NT2/D1 (cell line): ENCODE results near the gene HSP90AA1.

Experiments
- DNase-seq: peaks from one replicate; pipeline ENCODE4 v3.0.0-alpha.2; 2011; ENCODE audit warnings: low read depth, low spot score
- H3K27me3 ChIP-seq: 2 replicates; pipeline ENCODE4 v1.6.0; 2011; ENCODE audit warnings: mild to moderate bottlenecking; ENCODE audit not compliant: insufficient read length, insufficient read depth
- H3K36me3 ChIP-seq: 2 replicates; pipeline ENCODE4 v1.6.1; 2011; ENCODE audit warnings: mild to moderate bottlenecking, low read length, mixed read lengths; ENCODE audit not compliant: insufficient read depth, insufficient read length
- H3K4me1 ChIP-seq: 2 replicates; pipeline ENCODE4 v1.5.1; 2011; ENCODE audit not compliant: insufficient read depth, insufficient read length
- H3K4me3 ChIP-seq: 2 replicates; pipeline ENCODE4 v1.5.1; 2011; ENCODE audit warnings: low read depth; ENCODE audit not compliant: insufficient read length
- H3K9ac ChIP-seq: 2 replicates; pipeline ENCODE4 v1.6.0; 2011; ENCODE audit warnings: low read depth; ENCODE audit not compliant: insufficient read length
- H3K9me3 ChIP-seq: 2 replicates; pipeline ENCODE4 v1.5.1; 2011; ENCODE audit warnings: mild to moderate bottlenecking, low read length; ENCODE audit not compliant: insufficient read depth
- SUZ12 ChIP-seq: IDR thresholded peaks from 2 replicates; pipeline ENCODE4 v1.6.1; 2011; ENCODE audit not compliant: insufficient read length, insufficient read depth; ENCODE audit errors: extremely low read depth
- YY1 ChIP-seq: IDR thresholded peaks from 2 replicates; pipeline ENCODE4 v1.6.1; 2011; ENCODE audit not compliant: insufficient read length, insufficient read depth
- ZNF274 ChIP-seq: IDR thresholded peaks from 2 replicates; pipeline ENCODE4 v1.6.1; 2011; ENCODE audit warnings: mild to moderate bottlenecking, low read depth, low read length

Gene HSP90AA1

GRCh38 chr14:102103062-102103695 lies 16.3 kb upstream of the HSP90AA1 start:
- no peaks in the 10 kb centered on the region for H3K27me3 ChIP-seq
- H3K36me3 ChIP-seq = peaks cover 7% of the 10 kb centered on the region
- H3K4me1 ChIP-seq = peaks cover 2% of the 10 kb centered on the region
- H3K4me3 ChIP-seq = no peak overlapping the region
- DNase-seq = no peak
- H3K9ac ChIP-seq = no peak overlapping the region
- H3K9me3 ChIP-seq = no peaks in the 10 kb centered on the region
- no peak for TF ChIP-seq SUZ12
- TF ChIP-seq ZNF274 = no peak
- TF ChIP-seq YY1 = no peak

GRCh38 chr14:102097441-102098135 lies 10.7 kb upstream of the HSP90AA1 start:
- peaks cover 9% of the 10 kb centered on the region for H3K4me1 ChIP-seq
- no peak overlapping the region for H3K4me3 ChIP-seq
- peaks cover 7% of the 10 kb centered on the region for H3K36me3 ChIP-seq
- no peak for DNase-seq
- TF ChIP-seq YY1 (no peak), ZNF274 (no peak), SUZ12 (no peak)
- H3K9me3 ChIP-seq = no peaks in the 10 kb centered on the region
- H3K27me3 ChIP-seq = no peaks in the 10 kb centered on the region
- H3K9ac ChIP-seq = no peak overlapping the region

DNA sequence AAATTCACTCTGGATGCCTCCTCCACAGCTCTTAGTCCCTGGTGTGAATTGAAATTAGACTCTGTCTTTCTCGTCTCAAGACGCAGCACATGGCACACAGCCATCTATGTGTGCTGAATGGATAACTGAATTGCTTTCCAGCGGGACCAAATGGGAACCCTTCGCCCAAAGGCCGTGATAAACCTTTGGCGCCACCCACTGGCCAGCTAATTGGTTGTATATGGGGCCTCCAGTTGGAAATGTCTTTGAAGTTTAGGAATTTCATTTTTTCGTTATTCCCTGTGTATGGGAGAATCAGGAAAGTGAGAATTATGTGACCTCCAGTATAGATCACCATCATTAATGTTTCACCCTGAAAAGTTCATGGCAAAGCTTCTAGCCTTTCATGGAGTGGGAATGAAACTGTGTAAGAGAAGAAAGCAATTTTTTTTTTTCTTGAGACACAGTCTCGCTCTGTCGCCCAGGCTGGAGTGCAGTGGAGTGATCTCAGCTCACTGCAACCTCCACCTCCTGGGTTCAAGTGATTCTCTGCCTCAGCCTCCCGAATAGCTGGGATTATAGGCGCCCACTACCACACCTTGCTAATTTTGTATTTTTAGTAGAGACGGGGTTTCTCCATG lies 9.8 kb upstream of the HSP90AA1 start:
- Histone ChIP-seq H3K27me3 (no peaks in the 10 kb centered on the region), H3K4me1 (peaks cover 9% of the 10 kb centered on the region), H3K4me3 (no peak overlapping the region), H3K9me3 (no peaks in the 10 kb centered on the region), H3K36me3 (peaks cover 6% of the 10 kb centered on the region), H3K9ac (no peak overlapping the region)
- no peak for DNase-seq
- TF ChIP-seq ZNF274 (no peak), SUZ12 (no peak), YY1 (no peak)

- Histone ChIP-seq H3K4me3 (no peak overlapping the region), H3K27me3 (no peaks in the 10 kb centered on the region), H3K36me3 (peaks cover 4% of the 10 kb centered on the region), H3K4me1 (peaks cover 9% of the 10 kb centered on the region), H3K9ac (peak overlapping the region; percentile 3), H3K9me3 (no peaks in the 10 kb centered on the region)
- TF ChIP-seq SUZ12 = no peak
- no peak for DNase-seq
Measured at GRCh38 chr14:102095871-102096568, 9.2 kb upstream of the HSP90AA1 start.

- H3K4me1 ChIP-seq = peaks cover 9% of the 10 kb centered on the region
- H3K4me3 ChIP-seq = no peak overlapping the region
- DNase-seq = no peak
- H3K36me3 ChIP-seq = peaks cover 4% of the 10 kb centered on the region
- peak overlapping the region; percentile 28 for H3K9ac ChIP-seq
- TF ChIP-seq SUZ12 (no peak), ZNF274 (no peak), YY1 (no peak)
- no peaks in the 10 kb centered on the region for H3K27me3 ChIP-seq
- no peaks in the 10 kb centered on the region for H3K9me3 ChIP-seq
Measured at GRCh38 chr14:102095231-102095870, 8.5 kb upstream of the HSP90AA1 start.

DNA sequence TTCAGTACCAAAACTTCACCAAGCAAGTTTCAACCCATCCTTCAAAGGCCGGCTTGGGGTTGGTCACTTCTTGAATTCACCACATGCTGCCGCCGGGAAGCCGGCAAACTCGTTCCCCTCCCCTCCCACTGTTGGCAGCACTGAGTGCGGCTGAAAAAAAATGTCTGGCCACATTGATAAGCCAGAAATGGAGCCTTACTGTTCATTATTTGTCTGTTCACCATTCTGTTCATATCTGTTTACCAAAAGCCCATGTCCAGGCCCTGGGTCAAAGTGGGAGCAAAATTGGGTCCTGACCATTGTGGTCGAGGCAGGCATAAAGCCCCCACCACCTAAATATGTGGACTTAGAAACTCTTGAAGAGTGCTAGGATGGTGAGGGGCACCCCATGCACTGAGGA lies 7.3 kb upstream of the HSP90AA1 start:
- H3K9me3 ChIP-seq = no peaks in the 10 kb centered on the region
- TF ChIP-seq SUZ12 (no peak), ZNF274 (no peak), YY1 (no peak)
- no peak for DNase-seq
- no peak overlapping the region for H3K9ac ChIP-seq
- peaks cover 4% of the 10 kb centered on the region for H3K36me3 ChIP-seq
- H3K4me1 ChIP-seq = peaks cover 9% of the 10 kb centered on the region
- no peak overlapping the region for H3K4me3 ChIP-seq
- no peaks in the 10 kb centered on the region for H3K27me3 ChIP-seq
